H1 (cell line): ENCODE results near the gene SRCIN1. TPM values are rescaled to one million over a fixed set of nuclear protein-coding genes. Genes with fewer than 3 reads are reported as not detected.

Experiments
- CHD1 ChIP-seq: IDR thresholded peaks from 2 replicates; pipeline ENCODE4 v1.6.1; 2012; ENCODE audit warnings: low read depth, low read length, improper control_type of control experiment
- CHD7 ChIP-seq: fragments of 300-600 bp; sonication (generic); IDR thresholded peaks from 2 replicates; pipeline ENCODE4 v1.7.1; 2012; ENCODE audit warnings: low read length, moderate library complexity, mild to moderate bottlenecking, inconsistent platforms; ENCODE audit not compliant: insufficient replicate concordance
- CREB1 ChIP-seq: IDR thresholded peaks from 2 replicates; pipeline ENCODE4 v1.6.1; 2012; ENCODE audit warnings: inconsistent platforms
- EZH2 ChIP-seq: fragments of 200-600 bp; sonication (generic); IDR thresholded peaks from 2 replicates; pipeline ENCODE4 v1.7.1; 2012; ENCODE audit warnings: low read depth, mild to moderate bottlenecking, moderate library complexity, low read length, inconsistent platforms; ENCODE audit not compliant: severe bottlenecking
- KDM1A ChIP-seq: fragments of 200-600, 300-600 bp; sonication (generic); IDR thresholded peaks from 2 replicates; pipeline ENCODE4 v1.7.1; 2016; ENCODE audit warnings: mild to moderate bottlenecking, low read length, borderline replicate concordance
- KDM4A ChIP-seq: IDR thresholded peaks from one replicate; pipeline ENCODE4 v1.7.1; 2012; ENCODE audit warnings: low read depth, mild to moderate bottlenecking, moderate library complexity, low read length, inconsistent platforms; ENCODE audit not compliant: severe bottlenecking
- TAF7 ChIP-seq: optimal IDR thresholded peaks from 2 replicates; pipeline ENCODE3; 2011; ENCODE audit warnings: low read depth, mild to moderate bottlenecking, inconsistent platforms, low read length, moderate library complexity, borderline replicate concordance
- polyA plus RNA-seq, 7 experiments: library from polyadenylated mRNA; depleted of rRNA in 3 of 7; stranded (reverse) in 5 of 7; unstranded in 2 of 7; fragments of >200 nt in 5 of 7; fragments of 200-250 nt in 2 of 7; gene quantifications; 1 replicate in 5 of 7; 2 replicates in 1 of 7; 4 replicates in 1 of 7; pipeline versions ENCODE4 v1.2.1 to v1.2.3, GENCODE V29; 2011 to 2013; ENCODE audit warnings: missing spikeins in 2 of 7, mixed read lengths in 2 of 7
- total RNA-seq: library from RNA; stranded (reverse); fragmentation: NEBNext Ultra II Directional; extraction: Animal tissue kit (Norgen Biotek cat#: 25700); gene quantifications from 2 replicates; pipeline ENCODE4 v1.2.1, GENCODE V29; 2021

The SRCIN1 gene
- total and polyA plus RNA-seq, 2 of the 8 experiments (the other 6 are each of a cell fraction or from before 2014, with no cell fraction given): 2.8 to 3.8 TPM

GRCh38 chr17:38609280-38610031, 3.7 kb upstream of the SRCIN1 start (continued):
- peak; percentile 34 for TF ChIP-seq CHD7
- no peak; the same call in 1 of the 2 replicates for TF ChIP-seq CREB1
- TF ChIP-seq KDM1A: peak; percentile 73; the same call in 1 of the 2 replicates
- no peak for TF ChIP-seq CHD1
- TF ChIP-seq EZH2: no peak
- peak; percentile 24 for TF ChIP-seq KDM4A
- TF ChIP-seq TAF7: peak; percentile 53
